NB4 (cell line): ENCODE results near the gene CHCHD6.

ENCODE experiments used
- CTCF ChIP-seq: IDR thresholded peaks from one replicate; pipeline ENCODE4 v1.5.1; 2012; ENCODE audit warnings: low read depth, low read length
- MAX ChIP-seq: IDR thresholded peaks from 2 replicates; pipeline ENCODE4 v1.6.1; 2011; ENCODE audit warnings: low read depth, low read length
- MYC ChIP-seq: IDR thresholded peaks from 2 replicates; pipeline ENCODE4 v1.6.1; 2011; ENCODE audit warnings: low read depth, low read length

GRCh38 chr3:126983653-126984390 is 279.8 kb downstream of the CHCHD6 start:
- TF ChIP-seq CTCF (no peak), MYC (no peak), MAX (no peak)
